Tibial nerve (tissue), 4 donors: ENCODE measurements around the gene NRXN3.

Experiments used
- CTCF ChIP-seq, 5 experiments: fragments of 200-600 bp in 3 of 5; fragments of 450-650 bp in 2 of 5; sonication (generic) in 3 of 5; IDR thresholded peaks; one replicate each; pipeline ENCODE4 v1.5.1; 2016 to 2019; ENCODE audit warnings: antibody characterized with exemption in 5 of 5, mild to moderate bottlenecking in 3 of 5, moderate library complexity in 2 of 5
- EP300 ChIP-seq, 2 donors: sonication (generic); formaldehyde crosslinking; IDR thresholded peaks; one replicate each; pipeline ENCODE4 v1.6.1; 2017; ENCODE audit warnings: antibody characterized with exemption in 2 of 2, mild to moderate bottlenecking in 1 of 2
- POLR2A ChIP-seq, 2 donors: fragments of 450-650 bp; IDR thresholded peaks; one replicate each; pipeline ENCODE4 v1.6.1; 2017; ENCODE audit warnings: antibody characterized with exemption in 2 of 2, mild to moderate bottlenecking in 2 of 2, moderate library complexity in 2 of 2

DNA sequence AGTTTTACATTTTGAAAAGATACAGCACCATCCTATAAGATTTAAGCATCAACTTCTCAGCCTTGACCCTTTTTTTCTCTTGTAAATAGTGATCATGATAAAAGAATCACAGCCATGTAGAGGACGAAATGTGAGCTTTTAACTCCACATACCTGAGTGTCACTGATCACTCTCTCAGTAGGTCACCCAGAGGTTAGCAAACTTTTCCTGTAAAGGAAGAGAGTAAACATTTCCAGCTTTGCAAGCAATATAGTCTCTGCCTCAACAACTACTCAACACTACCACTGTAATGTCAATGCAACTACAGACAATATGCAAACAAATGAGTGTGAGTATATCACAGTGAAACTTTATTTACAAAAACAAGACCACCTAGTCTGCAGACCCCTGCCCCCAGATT, 1129.0 kb downstream of the NRXN3 start:
- TF ChIP-seq CTCF (IDR thresholded peaks at IDR 0.05) (no peak), EP300 (IDR thresholded peaks at IDR 0.05) (no peak), POLR2A (IDR thresholded peaks at IDR 0.05) (no peak)
